Germinal center (tissue), 1 donor: ENCODE measurements around the gene CDK8.
A peak's percentile ranks its signal among the peaks of the same experiment; 100 is the strongest.
"Not testable (repeated sequence)": the region's sequence is repeated elsewhere in the genome, so short reads cannot be mapped to it uniquely, and the experiment has no call there.

Experiments
- DNase-seq: peaks from one replicate; pipeline ENCODE4 v3.0.0; 2012; ENCODE audit warnings: mixed read lengths, low spot score

The CDK8 gene

GRCh38 chr13:26316095-26316494, 62.2 kb downstream of the CDK8 start:
- DNase-seq = not testable (repeated sequence)

- no peak for DNase-seq
Measured at GRCh38 chr13:26320766-26321165, 66.8 kb downstream of the CDK8 start.

DNA sequence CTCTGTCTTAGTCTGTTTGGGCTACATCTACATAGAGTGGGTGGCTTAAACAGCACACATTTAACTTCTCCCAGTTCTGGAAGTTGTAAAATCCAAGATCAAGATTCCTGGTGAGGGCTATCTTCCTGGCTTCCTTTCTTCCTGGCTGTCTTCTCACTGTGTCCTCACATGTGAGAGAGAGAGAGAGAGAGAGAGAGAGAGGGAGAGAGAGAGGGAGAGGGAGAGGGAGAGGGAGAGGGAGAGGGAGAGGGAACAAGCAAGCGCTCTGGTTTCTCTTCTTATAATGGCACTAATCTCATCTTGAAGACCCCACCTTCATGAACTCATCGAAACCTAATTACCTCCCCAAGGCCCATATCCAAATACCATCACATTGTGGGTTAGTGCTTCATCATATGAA, 69.2 kb downstream of the CDK8 start:
- no peak for DNase-seq

GRCh38 chr13:26323764-26324163, 69.8 kb downstream of the CDK8 start:
- no peak for DNase-seq

GRCh38 chr13:26324294-26324693, 70.4 kb downstream of the CDK8 start:
- DNase-seq = no peak

GRCh38 chr13:26324867-26325266, 70.9 kb downstream of the CDK8 start:
- no peak for DNase-seq

DNA sequence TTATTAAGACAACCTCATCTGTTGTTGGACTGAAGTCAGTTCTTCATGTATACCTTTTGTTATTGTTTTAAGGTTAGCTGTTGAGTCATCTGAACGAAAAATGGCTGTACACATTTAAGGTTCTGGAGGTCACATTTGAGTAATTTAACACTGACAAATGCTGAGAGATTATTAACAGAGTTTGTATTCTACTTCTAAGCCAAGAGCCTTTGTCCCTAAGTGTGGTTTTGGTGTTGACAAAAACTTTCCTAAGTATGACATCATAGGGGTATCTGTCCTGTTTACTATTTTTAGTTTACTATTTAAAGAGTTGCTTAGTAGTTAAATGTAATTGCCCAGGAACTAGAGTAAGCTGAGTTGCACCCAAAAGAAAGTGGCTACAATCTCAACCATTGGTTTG, 71.9 kb downstream of the CDK8 start:
- no peak for DNase-seq

- no peak for DNase-seq
Measured at GRCh38 chr13:26326562-26326961, 72.6 kb downstream of the CDK8 start.

- no peak for DNase-seq
Measured at GRCh38 chr13:26327940-26328725, 74.2 kb downstream of the CDK8 start.

DNA sequence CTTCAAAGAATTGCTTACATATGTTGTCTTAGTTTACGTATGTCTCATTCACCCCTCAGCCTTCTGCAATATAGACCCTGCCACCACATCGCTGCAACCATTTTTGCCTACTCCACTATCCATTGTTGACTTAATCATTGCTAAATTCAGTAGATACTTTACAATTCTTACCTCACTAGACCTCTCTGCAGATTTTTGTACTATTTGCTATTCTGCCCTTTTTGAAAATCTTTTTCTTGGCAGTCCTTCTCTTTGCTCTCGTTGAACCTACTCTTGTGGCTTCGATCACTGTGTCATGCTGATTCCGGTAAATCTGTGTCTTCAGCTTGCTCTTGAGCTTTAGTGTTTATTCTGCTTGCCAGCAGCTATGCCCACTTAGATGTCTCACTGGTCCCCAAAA, 81.2 kb downstream of the CDK8 start:
- DNase-seq = no peak

DNA sequence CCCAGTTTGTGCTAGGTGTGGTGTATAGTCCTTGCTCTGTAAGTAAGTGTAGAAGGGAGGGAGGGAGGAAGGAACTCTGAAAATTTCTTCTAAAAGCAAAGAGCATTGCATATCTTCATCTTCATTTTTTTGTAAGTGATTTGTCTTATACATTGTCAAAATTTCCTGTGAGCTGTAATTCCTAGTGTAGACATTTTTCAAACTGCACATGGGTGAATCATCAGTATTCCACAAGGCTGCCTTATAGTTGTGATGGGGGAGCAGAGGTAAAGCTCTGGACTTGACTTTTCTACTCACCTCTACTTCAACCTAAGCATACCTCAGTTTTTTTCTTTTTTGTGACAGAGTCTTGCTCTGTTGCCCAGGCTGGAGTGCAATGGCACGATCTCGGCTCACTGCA, 86.9 kb downstream of the CDK8 start:
- DNase-seq = no peak

DNA sequence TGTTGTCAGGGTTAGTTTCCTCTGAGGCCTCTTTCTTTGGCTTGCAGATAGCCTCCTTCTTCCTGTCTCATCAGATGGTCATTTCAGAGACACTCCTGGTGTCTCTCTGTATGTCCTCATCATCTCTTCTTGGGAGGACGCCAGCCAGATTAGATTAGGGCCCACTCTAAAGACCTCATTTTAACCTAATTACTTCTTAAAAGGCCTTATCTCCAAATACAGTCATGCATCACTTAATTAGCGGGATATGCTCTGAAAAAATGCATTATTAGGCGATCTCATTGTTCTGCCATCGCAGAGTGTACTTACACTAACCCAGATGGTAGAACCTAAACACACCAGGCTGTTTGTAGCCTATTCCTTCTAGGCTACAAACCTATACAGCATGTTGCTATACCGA, 89.0 kb downstream of the CDK8 start:
- no peak for DNase-seq

DNA sequence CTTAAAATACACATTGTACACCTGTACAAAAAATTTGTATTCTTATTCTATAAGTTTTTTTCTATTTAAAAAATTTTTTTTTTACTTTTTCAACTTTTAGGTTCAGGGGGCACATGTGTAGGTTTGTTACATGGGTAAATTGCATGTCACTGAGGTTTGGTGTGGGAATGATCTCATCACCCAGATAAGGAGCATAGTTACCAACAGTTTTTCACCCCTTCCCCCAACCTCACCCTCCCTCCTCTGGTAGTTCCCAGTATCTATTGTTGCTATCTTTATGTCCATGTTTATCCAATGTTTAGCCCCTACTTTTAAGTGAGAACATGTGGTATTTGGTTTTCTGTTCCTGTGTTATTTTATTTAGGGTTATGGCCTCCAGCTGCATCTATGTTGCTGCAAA, 89.9 kb downstream of the CDK8 start:
- DNase-seq = no peak

DNA sequence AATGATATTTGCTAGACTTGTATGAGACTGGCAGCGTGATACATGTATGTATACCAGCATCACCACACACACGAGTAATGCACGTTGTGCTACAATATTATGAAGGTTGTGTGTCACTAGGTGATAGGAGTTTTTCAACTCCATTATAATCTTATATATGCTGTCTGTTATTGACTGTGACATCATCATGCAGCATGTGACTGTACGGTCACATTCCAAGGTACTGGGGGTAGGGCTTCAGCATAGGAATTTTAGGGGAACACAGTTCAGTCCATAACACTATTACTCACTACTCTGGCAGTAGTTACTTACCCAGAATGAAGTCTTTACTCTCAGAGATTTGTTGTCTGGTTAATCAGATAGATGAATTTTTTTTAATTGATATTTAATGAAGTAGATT, 91.1 kb downstream of the CDK8 start:
- DNase-seq = no peak

GRCh38 chr13:26348966-26349365, 95.0 kb downstream of the CDK8 start:
- no peak for DNase-seq

DNA sequence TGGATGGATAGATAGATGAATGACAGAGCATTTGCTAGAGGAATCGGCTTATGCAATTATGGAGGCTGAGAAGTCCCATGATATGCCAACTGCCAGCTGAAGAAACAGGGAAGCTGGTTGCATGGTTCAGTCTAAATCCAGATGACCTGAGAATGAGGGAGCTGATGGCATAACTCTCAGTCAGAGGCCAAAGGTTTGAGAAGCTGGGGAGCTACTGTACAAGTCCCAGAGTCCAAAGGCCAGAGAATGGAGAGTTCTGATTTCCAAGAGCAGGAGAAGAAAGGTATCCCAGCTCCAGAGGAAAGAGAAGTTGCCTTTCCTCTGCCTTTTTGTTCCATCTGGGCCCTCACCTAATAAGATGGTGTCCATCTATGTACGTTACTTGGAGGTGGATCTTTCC, 108.3 kb downstream of the CDK8 start:
- no peak for DNase-seq

DNA sequence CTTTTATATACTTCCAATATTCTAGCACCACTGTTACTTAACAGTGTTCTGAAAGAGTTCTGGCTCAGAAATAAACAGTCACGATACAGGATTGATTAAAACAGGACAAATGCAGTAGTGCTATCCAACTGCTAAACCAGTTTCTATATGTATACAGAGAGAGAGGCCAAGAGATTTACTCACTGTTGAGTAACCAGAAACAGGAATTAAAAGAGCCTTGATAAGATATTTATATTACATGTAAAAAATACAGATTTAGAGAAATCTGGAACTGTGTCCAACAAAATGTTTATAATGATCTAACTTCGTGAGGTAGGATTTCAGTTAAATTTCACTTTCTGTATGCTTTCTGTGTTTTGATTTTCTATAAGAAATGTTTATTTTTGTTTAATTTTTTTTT, 116.6 kb downstream of the CDK8 start:
- no peak for DNase-seq

DNA sequence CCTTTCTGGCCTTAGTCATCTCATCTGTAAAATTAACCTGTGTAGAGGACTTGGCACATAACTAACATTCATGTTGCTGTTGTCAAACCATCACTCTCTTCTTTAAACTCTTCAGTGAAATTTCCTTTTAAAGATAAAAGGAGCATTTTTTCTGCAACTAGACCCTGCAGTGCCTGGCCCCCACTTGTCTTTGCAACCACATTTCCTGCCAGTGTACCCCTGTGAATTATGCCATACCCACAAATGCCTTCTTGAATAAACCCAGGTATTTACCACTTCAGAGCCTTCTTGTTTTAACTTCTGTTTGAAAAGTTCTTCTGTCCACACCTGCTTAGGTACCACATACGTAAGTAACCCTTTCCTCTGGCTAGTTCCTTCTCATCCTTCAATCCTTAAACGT, 118.8 kb downstream of the CDK8 start:
- no peak for DNase-seq

GRCh38 chr13:26376430-26376829, 122.5 kb downstream of the CDK8 start:
- DNase-seq = no peak

DNA sequence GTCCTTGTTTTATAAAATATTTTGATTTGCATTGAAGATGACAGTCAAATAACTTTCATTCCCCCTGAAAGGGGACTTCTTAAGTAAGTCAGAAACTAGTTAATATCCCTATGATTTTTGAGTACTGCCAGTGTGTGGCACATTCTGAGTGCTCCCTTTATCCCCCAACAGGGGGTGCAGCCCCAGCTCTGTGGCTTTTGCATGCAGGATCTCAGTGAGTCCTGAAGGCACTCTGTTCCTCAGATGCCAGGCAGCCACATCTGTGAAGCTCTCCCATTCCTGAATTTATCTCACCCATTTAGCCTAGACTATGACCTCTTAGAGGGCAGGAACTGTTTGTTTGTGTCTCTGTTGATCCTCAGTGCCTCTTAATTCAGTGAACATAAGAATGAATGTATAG, 123.1 kb downstream of the CDK8 start:
- peak; percentile 14 for DNase-seq

DNA sequence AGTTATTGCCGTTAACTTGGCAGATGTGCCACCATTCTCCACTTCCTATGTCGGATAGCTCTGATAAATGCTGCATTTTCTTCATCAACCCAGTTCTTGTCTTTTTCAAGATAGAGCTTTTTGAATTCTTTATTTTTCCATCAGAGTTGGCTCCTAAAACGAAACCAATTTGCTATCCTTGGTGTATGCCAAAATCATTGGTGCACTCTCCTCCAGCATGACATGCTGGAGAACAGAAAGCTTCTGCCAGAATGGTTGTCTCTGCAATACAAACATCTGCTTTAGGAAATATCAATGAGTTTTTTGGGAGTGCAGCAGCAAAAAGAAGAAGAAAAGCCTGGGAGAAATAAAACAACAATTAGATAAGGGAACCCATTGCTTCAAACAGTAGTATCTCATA, 124.2 kb downstream of the CDK8 start:
- DNase-seq = no peak

- no peak for DNase-seq
Measured at GRCh38 chr13:26379831-26380230, 125.9 kb downstream of the CDK8 start.

GRCh38 chr13:26380930-26381329, 127.0 kb downstream of the CDK8 start:
- no peak for DNase-seq

DNA sequence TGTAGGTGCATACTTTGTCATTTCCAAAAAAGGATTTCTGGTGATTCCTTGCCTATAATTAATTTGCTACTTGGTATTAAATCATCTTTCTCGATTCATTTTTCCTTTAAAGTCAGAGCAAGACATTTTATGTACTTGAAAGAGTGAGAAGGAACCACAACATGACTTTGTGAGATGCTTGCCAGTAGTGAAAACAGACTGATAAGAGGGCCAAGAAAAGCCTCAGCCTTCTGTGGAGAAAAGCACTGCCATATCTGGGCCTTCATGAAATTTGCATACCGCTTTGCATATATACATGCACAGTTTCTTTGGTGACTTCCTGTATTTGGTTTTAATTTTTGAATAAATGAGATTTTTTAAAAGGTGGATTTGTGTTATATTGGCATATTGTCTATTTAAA, 128.4 kb downstream of the CDK8 start:
- no peak for DNase-seq

DNA sequence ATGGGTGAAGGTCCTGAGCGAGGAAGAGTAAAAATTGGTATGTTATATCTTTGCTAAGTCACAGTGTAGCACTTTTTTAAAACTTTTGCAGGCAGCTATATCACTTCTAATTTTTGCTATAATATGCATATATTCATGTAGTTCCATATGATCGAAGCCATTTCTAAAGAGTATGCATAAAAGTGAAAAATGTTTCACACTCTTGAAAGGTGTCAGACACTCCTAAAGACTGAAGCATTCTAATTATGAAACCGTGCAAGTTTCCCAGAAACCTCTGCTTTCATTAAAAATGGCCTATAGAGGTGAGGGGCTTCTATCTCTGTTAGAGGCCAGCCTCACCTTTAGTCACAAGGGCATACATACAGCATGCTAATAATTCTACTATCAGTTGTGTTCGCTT, 128.9 kb downstream of the CDK8 start:
- DNase-seq = no peak
